ENCODE results near the gene TPM2.

The TPM2 gene

DNA sequence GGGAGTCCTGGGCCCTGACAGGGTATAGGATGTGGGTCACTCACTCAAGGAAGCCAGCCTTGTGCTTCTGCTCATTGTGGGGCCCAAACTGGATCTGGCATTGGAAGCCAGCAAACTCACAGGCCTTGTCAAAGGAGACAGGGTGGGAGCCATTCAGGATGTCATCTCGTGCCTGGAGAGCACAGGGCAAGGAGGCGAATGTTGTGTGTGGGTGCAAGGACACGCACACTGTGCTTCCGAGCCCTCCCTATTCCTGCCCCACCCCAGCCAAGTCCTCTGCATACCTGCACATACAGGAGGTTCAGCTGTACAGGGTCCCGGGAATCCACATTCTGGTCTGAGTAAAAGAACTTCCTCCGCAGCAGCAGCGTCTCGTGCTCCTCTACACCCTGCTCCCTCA lies 34.2 kb upstream of the TPM2 start:
- Histone ChIP-seq H3K9me3 (ENCODE audit: insufficient read depth, low read length) (no peaks in the 10 kb centered on the region), H2AFZ (ENCODE audit: low read depth, low read length) (no peak overlapping the region), H3K36me3 (replicated peaks; ENCODE audit: low read depth, low read length) (peaks cover 66% of the 10 kb centered on the region), H3K4me2 (ENCODE audit: low read length) (no peak overlapping the region), H3K79me2 (ENCODE audit: low read length) (peaks cover 27% of the 10 kb centered on the region), H3K9ac (ENCODE audit: low read length) (no peak overlapping the region), H3K27ac (ENCODE audit: low read length) (no peak overlapping the region), H4K20me1 (ENCODE audit: insufficient read depth, low read length) (peaks cover 26% of the 10 kb centered on the region), H3K4me3 (ENCODE audit: low read length) (no peak overlapping the region), H3K27me3 (ENCODE audit: low read depth, low read length) (no peaks in the 10 kb centered on the region), H3K4me1 (ENCODE audit: low read length) (peaks cover 16% of the 10 kb centered on the region)
- TF ChIP-seq, protein P1, sequence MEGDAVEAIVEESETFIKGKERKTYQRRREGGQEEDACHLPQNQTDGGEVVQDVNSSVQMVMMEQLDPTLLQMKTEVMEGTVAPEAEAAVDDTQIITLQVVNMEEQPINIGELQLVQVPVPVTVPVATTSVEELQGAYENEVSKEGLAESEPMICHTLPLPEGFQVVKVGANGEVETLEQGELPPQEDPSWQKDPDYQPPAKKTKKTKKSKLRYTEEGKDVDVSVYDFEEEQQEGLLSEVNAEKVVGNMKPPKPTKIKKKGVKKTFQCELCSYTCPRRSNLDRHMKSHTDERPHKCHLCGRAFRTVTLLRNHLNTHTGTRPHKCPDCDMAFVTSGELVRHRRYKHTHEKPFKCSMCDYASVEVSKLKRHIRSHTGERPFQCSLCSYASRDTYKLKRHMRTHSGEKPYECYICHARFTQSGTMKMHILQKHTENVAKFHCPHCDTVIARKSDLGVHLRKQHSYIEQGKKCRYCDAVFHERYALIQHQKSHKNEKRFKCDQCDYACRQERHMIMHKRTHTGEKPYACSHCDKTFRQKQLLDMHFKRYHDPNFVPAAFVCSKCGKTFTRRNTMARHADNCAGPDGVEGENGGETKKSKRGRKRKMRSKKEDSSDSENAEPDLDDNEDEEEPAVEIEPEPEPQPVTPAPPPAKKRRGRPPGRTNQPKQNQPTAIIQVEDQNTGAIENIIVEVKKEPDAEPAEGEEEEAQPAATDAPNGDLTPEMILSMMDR (IDR thresholded peaks at IDR 0.05; ENCODE audit: low read depth, low read length) = no peak
- no peak for TF ChIP-seq EZH2phosphoT487 (IDR thresholded peaks at IDR 0.05; ENCODE audit: low read depth)

DNA sequence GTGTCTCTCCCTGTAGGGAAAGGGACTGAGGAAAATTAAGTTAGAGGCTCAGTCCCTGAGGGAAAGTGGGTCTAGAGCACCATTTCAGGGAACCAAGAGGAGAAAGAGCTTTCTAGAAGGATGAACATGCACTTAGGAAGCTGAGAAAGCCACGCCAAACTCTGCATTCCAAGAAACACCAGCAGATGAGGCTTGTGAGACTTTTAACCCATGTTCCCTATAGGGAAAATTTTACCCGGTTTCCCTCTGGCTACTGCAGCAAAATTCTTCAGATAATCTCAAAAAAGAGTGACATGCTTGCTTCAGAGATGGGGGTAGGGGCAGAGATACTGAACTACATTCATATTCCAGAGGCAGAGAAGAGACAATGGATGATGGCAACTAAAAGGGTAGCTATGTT lies 33.7 kb upstream of the TPM2 start:
- no peak for TF ChIP-seq EZH2phosphoT487 (IDR thresholded peaks at IDR 0.05; ENCODE audit: low read depth)
- TF ChIP-seq, protein P1 (IDR thresholded peaks at IDR 0.05; ENCODE audit: low read depth, low read length) = no peak
- H3K36me3 ChIP-seq (replicated peaks; ENCODE audit: low read depth, low read length) = peaks cover 71% of the 10 kb centered on the region
- peaks cover 22% of the 10 kb centered on the region for H3K79me2 ChIP-seq (ENCODE audit: low read length)
- H3K4me3 ChIP-seq (ENCODE audit: low read length) = no peak overlapping the region
- H2AFZ ChIP-seq (ENCODE audit: low read depth, low read length) = no peak overlapping the region
- peaks cover 21% of the 10 kb centered on the region for H4K20me1 ChIP-seq (ENCODE audit: insufficient read depth, low read length)
- H3K9ac ChIP-seq (ENCODE audit: low read length) = no peak overlapping the region
- H3K4me2 ChIP-seq (ENCODE audit: low read length) = no peak overlapping the region
- peaks cover 11% of the 10 kb centered on the region for H3K4me1 ChIP-seq (ENCODE audit: low read length)
- no peaks in the 10 kb centered on the region for H3K27me3 ChIP-seq (ENCODE audit: low read depth, low read length)
- H3K9me3 ChIP-seq (ENCODE audit: insufficient read depth, low read length) = no peaks in the 10 kb centered on the region
- H3K27ac ChIP-seq (ENCODE audit: low read length) = no peak overlapping the region

DNA sequence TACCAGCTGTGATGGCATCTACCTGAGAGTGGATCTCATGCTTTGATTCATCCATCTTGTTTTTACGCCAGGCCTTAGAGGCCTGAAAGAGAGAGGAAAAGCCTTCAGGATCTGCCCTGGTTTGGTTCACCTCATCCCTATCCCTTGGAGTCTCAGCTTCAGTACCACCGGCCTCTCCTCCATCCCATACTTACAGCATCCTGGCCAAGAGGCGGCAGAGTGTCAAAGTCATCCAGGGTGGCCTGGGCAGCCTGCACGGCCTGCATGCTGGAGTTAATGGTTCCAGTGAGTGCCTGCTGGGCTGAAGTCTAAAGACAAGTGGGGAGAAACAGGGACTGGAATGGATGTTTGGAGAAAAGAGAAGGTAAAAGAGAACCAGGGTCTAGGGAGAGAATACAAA lies 29.8 kb upstream of the TPM2 start:
- Histone ChIP-seq H3K4me1 (ENCODE audit: low read length) (no peaks in the 10 kb centered on the region), H3K79me2 (ENCODE audit: low read length) (no peaks in the 10 kb centered on the region), H3K9me3 (ENCODE audit: insufficient read depth, low read length) (no peaks in the 10 kb centered on the region), H3K9ac (ENCODE audit: low read length) (no peak overlapping the region), H3K27me3 (ENCODE audit: low read depth, low read length) (no peaks in the 10 kb centered on the region), H3K27ac (ENCODE audit: low read length) (no peak overlapping the region), H3K4me2 (ENCODE audit: low read length) (no peak overlapping the region), H3K36me3 (replicated peaks; ENCODE audit: low read depth, low read length) (peaks cover 90% of the 10 kb centered on the region), H2AFZ (ENCODE audit: low read depth, low read length) (no peak overlapping the region), H4K20me1 (ENCODE audit: insufficient read depth, low read length) (no peaks in the 10 kb centered on the region), H3K4me3 (ENCODE audit: low read length) (no peak overlapping the region)
- no peak for TF ChIP-seq EZH2phosphoT487 (IDR thresholded peaks at IDR 0.05; ENCODE audit: low read depth)
- TF ChIP-seq, protein P1 (IDR thresholded peaks at IDR 0.05; ENCODE audit: low read depth, low read length) = no peak

DNA sequence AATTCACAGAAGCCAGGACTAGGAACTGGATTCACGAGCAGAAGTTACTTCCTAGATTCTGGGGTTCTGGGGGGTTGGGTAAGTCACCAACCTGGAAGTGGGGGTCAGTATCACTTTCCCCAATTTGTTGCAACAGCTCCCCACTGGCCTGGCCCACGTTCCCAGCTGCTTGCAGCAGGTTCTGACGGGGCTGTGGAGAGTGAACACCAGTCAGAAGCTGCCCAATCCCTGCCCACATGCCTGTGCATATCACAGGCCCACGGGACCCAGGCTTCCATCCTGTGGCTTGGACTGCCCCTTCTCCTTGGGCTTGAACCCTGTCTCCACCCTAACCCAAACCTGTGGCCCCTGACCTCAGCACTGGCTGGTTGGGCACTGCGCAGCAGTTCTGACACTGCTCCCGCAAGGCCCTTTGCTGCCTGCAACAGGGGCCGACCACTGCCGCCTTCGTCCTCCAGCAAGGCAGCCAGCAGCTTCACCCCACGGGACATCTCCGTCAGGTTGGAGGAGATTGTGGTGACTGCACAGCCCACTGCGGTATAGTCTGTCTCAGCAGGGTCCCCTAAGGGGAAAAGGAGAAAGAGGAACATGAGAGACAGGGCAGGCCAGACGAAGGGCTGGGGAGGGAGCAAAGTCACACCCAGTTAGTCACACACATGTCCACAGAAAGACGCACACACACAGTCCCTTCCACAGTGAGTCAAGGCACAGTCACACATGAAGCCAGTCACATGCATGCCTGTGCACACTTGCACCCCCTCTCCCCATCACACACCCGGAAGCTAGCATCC lies 29.2 kb upstream of the TPM2 start:
- H3K4me1 ChIP-seq (ENCODE audit: low read length) = no peaks in the 10 kb centered on the region
- H3K9ac ChIP-seq (ENCODE audit: low read length) = no peak overlapping the region
- no peak overlapping the region for H3K4me2 ChIP-seq (ENCODE audit: low read length)
- no peak for TF ChIP-seq EZH2phosphoT487 (IDR thresholded peaks at IDR 0.05; ENCODE audit: low read depth)
- TF ChIP-seq, protein P1 (IDR thresholded peaks at IDR 0.05; ENCODE audit: low read depth, low read length) = no peak
- H3K27ac ChIP-seq (ENCODE audit: low read length) = no peak overlapping the region
- H3K27me3 ChIP-seq (ENCODE audit: low read depth, low read length) = no peaks in the 10 kb centered on the region
- H3K9me3 ChIP-seq (ENCODE audit: insufficient read depth, low read length) = no peaks in the 10 kb centered on the region
- no peaks in the 10 kb centered on the region for H4K20me1 ChIP-seq (ENCODE audit: insufficient read depth, low read length)
- no peaks in the 10 kb centered on the region for H3K79me2 ChIP-seq (ENCODE audit: low read length)
- H2AFZ ChIP-seq (ENCODE audit: low read depth, low read length) = no peak overlapping the region
- no peak overlapping the region for H3K4me3 ChIP-seq (ENCODE audit: low read length)
- peaks cover 90% of the 10 kb centered on the region for H3K36me3 ChIP-seq (replicated peaks; ENCODE audit: low read depth, low read length)

All from OCI-LY3 (cell line).